Sigmoid colon (tissue), 4 donors: ENCODE measurements around the gene PEX11B.
"Not testable (repeated sequence)": the region's sequence is repeated elsewhere in the genome, so short reads cannot be mapped to it uniquely, and the experiment has no call there.

Experiments used
- EP300 ChIP-seq, 4 donors: sonication (generic); formaldehyde crosslinking; IDR thresholded peaks; one replicate each; pipeline ENCODE4 v1.6.1; 2017; ENCODE audit warnings: antibody characterized with exemption in 4 of 4
- POLR2A ChIP-seq, 2 donors: fragments of 450-650 bp; IDR thresholded peaks; one replicate each; pipeline ENCODE4 v1.6.1; 2016; ENCODE audit warnings: antibody characterized with exemption in 2 of 2, mild to moderate bottlenecking in 2 of 2, moderate library complexity in 2 of 2
- POLR2AphosphoS5 ChIP-seq, 4 donors: sonication (generic); formaldehyde crosslinking; IDR thresholded peaks; one replicate each; pipeline ENCODE4 v1.6.1; 2017; ENCODE audit warnings: antibody characterized with exemption in 4 of 4
- TF ChIP-seq, protein P1 (sequence below), 4 experiments: fragments of 450-650 bp in 3 of 4; fragments of 200-600 bp in 1 of 4; IDR thresholded peaks; one replicate each; pipeline ENCODE4 v1.5.1; 2016 to 2019; ENCODE audit warnings: antibody characterized with exemption in 4 of 4, mild to moderate bottlenecking in 3 of 4, moderate library complexity in 2 of 4

DNA sequence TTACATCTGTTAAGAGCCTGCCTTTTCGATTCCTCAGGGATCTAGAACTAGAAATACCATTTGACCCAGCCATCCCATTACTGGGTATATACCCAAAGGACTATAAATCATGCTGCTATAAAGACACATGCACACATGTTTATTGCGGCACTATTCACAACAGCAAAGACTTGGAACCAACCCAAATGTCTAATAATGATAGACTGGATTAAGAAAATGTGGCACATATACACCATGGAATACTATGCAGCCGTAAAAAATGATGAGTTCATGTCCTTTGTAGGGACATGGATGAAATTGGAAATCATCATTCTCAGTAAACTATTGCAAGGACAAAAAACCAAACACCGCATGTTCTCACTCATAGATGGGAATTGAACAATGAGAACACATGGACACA is 1.8 kb upstream of the PEX11B start:
- TF ChIP-seq, protein P1, sequence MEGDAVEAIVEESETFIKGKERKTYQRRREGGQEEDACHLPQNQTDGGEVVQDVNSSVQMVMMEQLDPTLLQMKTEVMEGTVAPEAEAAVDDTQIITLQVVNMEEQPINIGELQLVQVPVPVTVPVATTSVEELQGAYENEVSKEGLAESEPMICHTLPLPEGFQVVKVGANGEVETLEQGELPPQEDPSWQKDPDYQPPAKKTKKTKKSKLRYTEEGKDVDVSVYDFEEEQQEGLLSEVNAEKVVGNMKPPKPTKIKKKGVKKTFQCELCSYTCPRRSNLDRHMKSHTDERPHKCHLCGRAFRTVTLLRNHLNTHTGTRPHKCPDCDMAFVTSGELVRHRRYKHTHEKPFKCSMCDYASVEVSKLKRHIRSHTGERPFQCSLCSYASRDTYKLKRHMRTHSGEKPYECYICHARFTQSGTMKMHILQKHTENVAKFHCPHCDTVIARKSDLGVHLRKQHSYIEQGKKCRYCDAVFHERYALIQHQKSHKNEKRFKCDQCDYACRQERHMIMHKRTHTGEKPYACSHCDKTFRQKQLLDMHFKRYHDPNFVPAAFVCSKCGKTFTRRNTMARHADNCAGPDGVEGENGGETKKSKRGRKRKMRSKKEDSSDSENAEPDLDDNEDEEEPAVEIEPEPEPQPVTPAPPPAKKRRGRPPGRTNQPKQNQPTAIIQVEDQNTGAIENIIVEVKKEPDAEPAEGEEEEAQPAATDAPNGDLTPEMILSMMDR (IDR thresholded peaks at IDR 0.05): not testable (repeated sequence)
- not testable (repeated sequence) for TF ChIP-seq POLR2AphosphoS5, POLR2A, EP300 (IDR thresholded peaks at IDR 0.05)
